Measurements from ENCODE around the gene HSPA4. TPM values are rescaled to one million over a fixed set of nuclear protein-coding genes. Genes with fewer than 3 reads are reported as not detected.
"Not testable (repeated sequence)": the region's sequence is repeated elsewhere in the genome, so short reads cannot be mapped to it uniquely, and the experiment has no call there.

HSPA4 gene
- total and polyA plus RNA-seq, 12 donors, result 48.0 to 207 (median 96.8) TPM

DNA sequence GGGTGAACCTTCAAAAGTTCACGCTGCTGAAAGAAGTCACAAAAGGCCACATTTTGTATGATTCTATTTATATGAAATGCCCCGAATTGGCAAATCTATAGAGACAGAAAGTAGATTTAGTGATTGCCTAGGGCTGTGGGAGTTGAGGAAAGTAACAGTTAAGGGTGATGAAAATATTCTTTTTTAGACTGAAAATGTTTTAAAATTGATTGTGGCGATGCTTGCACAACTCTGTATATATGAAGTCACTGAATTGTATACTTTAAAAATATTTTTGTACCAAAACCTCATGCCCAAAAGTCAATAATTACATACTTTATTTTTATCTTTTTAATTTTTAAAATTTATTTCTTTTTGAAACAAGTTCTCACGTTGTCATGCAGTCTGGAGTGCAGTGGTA is 30.3 kb downstream of the HSPA4 start:
- 88 to 92% (median 91%) methylated on average over 4 of the region's 4 CpGs for WGBS, 4 donors
- intact Hi-C loops (cut with DNase I), result no loop called here
- no peaks in the 10 kb centered on the region for H3K9me3 ChIP-seq (replicated peaks in 1 of 3)
- no peak overlapping the region for H3K27ac ChIP-seq
- TF ChIP-seq, protein P1, sequence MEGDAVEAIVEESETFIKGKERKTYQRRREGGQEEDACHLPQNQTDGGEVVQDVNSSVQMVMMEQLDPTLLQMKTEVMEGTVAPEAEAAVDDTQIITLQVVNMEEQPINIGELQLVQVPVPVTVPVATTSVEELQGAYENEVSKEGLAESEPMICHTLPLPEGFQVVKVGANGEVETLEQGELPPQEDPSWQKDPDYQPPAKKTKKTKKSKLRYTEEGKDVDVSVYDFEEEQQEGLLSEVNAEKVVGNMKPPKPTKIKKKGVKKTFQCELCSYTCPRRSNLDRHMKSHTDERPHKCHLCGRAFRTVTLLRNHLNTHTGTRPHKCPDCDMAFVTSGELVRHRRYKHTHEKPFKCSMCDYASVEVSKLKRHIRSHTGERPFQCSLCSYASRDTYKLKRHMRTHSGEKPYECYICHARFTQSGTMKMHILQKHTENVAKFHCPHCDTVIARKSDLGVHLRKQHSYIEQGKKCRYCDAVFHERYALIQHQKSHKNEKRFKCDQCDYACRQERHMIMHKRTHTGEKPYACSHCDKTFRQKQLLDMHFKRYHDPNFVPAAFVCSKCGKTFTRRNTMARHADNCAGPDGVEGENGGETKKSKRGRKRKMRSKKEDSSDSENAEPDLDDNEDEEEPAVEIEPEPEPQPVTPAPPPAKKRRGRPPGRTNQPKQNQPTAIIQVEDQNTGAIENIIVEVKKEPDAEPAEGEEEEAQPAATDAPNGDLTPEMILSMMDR (IDR thresholded peaks at IDR 0.05), result no peak
- no peak for DNase-seq
- no peaks in the 10 kb centered on the region for H3K27me3 ChIP-seq
- no peaks in the 10 kb centered on the region for H3K4me1 ChIP-seq (replicated peaks in 1 of 2)
- no peak overlapping the region for H3K4me3 ChIP-seq
- H3K36me3 ChIP-seq (replicated peaks in 1 of 2), result peaks cover 0 to 7% of the 10 kb centered on the region in 2 donors

- Histone ChIP-seq H3K9me3 (replicated peaks in 1 of 3) (no peaks in the 10 kb centered on the region), H3K36me3 (replicated peaks in 1 of 2) (peaks cover 0 to 25% of the 10 kb centered on the region in 2 donors), H3K27me3 (no peaks in the 10 kb centered on the region), H3K4me3 (no peak overlapping the region), H3K4me1 (replicated peaks in 1 of 2) (no peaks in the 10 kb centered on the region), H3K27ac (no peak overlapping the region)
- intact Hi-C loops (cut with DNase I), result no loop called here
- TF ChIP-seq, protein P1 (IDR thresholded peaks at IDR 0.05), result no peak
- TF ChIP-seq POLR2A (IDR thresholded peaks at IDR 0.05), result no peak
- 89 to 97% (median 94%) methylated on average over 1 of the region's 1 CpG for WGBS, 4 donors
- no peak for DNase-seq
These were observed 32.1 kb downstream of the HSPA4 start for GRCh38 chr5:133083901-133084300.

DNA sequence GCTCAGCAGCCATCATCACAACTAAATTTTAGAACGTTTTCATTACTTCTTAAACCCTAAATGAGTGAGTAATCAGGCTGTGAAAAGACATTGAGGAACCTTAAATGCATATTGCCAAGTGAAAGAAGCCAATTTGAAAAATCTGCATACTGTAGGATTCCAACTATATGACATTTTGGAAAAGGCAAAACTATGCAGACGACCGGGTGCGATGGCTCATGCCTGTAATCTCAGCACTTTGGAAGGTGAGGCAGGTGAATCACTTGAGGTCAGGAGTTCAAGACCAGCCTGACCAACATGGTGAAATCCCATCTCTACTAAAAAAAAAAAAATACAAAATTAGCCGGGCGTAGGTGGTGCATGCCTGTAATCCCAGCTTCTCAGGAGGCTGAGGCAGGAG is 33.4 kb downstream of the HSPA4 start:
- intact Hi-C loops (cut with DNase I); DNase-seq; H3K4me1 ChIP-seq (replicated peaks in 1 of 2); H3K27ac ChIP-seq; H3K4me3 ChIP-seq; H3K27me3 ChIP-seq; H3K9me3 ChIP-seq (replicated peaks in 1 of 3): not testable (repeated sequence)
- 84 to 97% (median 95%) methylated on average over 4 to 6 of the region's 6 CpGs for WGBS, 4 donors
- peaks cover 0 to 37% of the 10 kb centered on the region in 2 donors for H3K36me3 ChIP-seq (replicated peaks in 1 of 2)

DNA sequence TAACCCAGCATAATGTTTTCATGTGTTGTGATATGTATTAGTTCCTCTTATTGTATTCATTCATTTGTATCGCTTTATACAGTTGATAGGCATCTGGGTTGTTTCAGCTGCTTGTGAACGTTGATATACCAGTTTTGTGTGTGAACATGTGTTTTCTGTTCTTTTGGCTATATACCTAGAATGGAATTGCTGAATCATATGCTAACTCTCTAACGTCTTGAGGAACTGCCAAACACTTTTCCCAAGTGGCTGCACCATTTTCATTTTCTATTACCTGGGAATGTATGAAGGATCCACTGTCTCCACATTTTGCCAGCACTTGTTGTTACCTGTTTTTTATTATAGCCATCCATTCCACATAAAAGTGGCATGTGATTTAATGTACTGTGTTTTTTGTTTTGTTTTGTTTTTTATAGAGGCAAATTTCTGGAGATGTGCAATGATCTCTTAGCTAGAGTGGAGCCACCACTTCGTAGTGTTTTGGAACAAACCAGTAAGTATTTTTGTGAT is 34.6 kb downstream of the HSPA4 start:
- Histone ChIP-seq H3K27me3 (no peaks in the 10 kb centered on the region), H3K9me3 (replicated peaks in 1 of 3) (no peaks in the 10 kb centered on the region), H3K4me3 (no peak overlapping the region), H3K36me3 (replicated peaks in 1 of 2) (peaks cover 0 to 48% of the 10 kb centered on the region in 2 donors), H3K4me1 (replicated peaks in 1 of 2) (no peaks in the 10 kb centered on the region), H3K27ac (no peak overlapping the region)
- no peak for DNase-seq
- TF ChIP-seq, protein P1 (IDR thresholded peaks at IDR 0.05), result no peak
- no peak for TF ChIP-seq POLR2A (IDR thresholded peaks at IDR 0.05)
- 67 to 85% (median 85%) methylated on average over 4 of the region's 4 CpGs for WGBS, 4 donors
- intact Hi-C loops (cut with DNase I), result no loop called here

DNA sequence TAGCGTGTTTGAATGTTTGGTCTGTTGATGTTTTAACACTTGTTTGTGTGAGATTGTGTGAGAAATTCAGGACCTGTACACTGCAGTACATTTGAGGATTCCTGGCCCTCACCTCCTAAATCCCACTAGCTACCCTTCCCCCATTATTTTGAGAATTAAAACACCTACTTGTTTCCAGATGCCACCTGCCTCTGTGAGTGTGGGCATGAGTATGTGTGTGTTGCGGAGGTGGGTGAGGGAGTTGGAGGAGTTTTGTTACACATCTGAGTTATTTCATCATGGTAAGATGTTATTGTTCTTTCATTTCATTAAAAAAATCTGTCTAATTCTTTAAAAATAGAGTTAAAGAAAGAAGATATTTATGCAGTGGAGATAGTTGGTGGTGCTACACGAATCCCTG is 36.3 kb downstream of the HSPA4 start:
- Histone ChIP-seq H3K36me3 (replicated peaks in 1 of 2) (peaks cover 0 to 61% of the 10 kb centered on the region in 2 donors), H3K9me3 (replicated peaks in 1 of 3) (no peaks in the 10 kb centered on the region), H3K4me1 (replicated peaks in 1 of 2) (no peaks in the 10 kb centered on the region), H3K27me3 (no peaks in the 10 kb centered on the region), H3K27ac (no peak overlapping the region), H3K4me3 (no peak overlapping the region)
- no peak for DNase-seq
- 96 to 99% (median 97%) methylated on average over 3 of the region's 3 CpGs for WGBS, 4 donors
- no peak for TF ChIP-seq POLR2A (IDR thresholded peaks at IDR 0.05)
- TF ChIP-seq, protein P1 (IDR thresholded peaks at IDR 0.05), result no peak
- intact Hi-C loops (cut with DNase I), result no loop called here

Measured in adrenal gland (tissue), 12 donors.